ENCODE measurements around the gene MAP2K7.

DNA sequence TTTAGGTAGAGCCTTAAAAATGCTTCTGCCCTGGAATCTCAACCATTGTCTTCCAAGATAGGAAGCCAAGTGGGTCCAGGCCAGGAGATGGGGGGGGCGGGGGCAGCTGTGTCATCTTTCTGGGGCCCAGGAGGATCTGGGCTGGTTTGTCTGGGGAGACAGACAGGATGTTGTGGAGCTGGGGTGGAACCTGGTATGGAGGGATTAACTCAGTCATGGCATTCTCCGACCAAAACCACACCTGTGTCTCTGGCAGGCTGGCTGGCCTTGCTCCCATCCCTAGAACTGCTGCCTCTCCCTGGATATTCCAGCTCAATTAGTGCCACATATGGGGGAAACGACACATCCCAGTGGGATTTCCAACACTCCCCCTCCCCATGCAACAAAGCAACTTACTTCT is 2.7 kb upstream of the MAP2K7 start:
- TF ChIP-seq, protein P1, sequence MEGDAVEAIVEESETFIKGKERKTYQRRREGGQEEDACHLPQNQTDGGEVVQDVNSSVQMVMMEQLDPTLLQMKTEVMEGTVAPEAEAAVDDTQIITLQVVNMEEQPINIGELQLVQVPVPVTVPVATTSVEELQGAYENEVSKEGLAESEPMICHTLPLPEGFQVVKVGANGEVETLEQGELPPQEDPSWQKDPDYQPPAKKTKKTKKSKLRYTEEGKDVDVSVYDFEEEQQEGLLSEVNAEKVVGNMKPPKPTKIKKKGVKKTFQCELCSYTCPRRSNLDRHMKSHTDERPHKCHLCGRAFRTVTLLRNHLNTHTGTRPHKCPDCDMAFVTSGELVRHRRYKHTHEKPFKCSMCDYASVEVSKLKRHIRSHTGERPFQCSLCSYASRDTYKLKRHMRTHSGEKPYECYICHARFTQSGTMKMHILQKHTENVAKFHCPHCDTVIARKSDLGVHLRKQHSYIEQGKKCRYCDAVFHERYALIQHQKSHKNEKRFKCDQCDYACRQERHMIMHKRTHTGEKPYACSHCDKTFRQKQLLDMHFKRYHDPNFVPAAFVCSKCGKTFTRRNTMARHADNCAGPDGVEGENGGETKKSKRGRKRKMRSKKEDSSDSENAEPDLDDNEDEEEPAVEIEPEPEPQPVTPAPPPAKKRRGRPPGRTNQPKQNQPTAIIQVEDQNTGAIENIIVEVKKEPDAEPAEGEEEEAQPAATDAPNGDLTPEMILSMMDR (IDR thresholded peaks at IDR 0.05): no peak
- no peak for TF ChIP-seq POLR2AphosphoS5 (IDR thresholded peaks at IDR 0.05)
